PFSK-1 (cell line): Measurements from ENCODE around the gene NTM.

ENCODE experiments used
- FOXP2 ChIP-seq: optimal IDR thresholded peaks from 2 replicates; pipeline ENCODE3; 2011; ENCODE audit warnings: borderline replicate concordance, control low read depth, inconsistent platforms; ENCODE audit not compliant: insufficient read depth; ENCODE audit errors: extremely low read length, extremely low read depth
- POLR2AphosphoS5 ChIP-seq: IDR thresholded peaks from 2 replicates; pipeline ENCODE4 v1.6.1; 2012; ENCODE audit warnings: low read depth, mild to moderate bottlenecking, control low read depth, low read length, moderate library complexity
- REST ChIP-seq, 2 experiments: IDR thresholded peaks; 2 replicates each; pipeline versions ENCODE4 v1.6.1 to v1.8.0; 2011 to 2012; ENCODE audit warnings: low read depth in 2 of 2, low read length in 2 of 2, control low read depth in 1 of 2, inconsistent platforms in 1 of 2, mild to moderate bottlenecking in 1 of 2, moderate library complexity in 1 of 2; ENCODE audit not compliant: insufficient read depth in 1 of 2
- SIN3A ChIP-seq: IDR thresholded peaks from 2 replicates; pipeline ENCODE4 v1.6.1; 2012; ENCODE audit warnings: mild to moderate bottlenecking, low read length, moderate library complexity, borderline replicate concordance; ENCODE audit not compliant: insufficient read depth
- TAF1 ChIP-seq: IDR thresholded peaks from 2 replicates; pipeline ENCODE4 v1.6.1; 2012; ENCODE audit warnings: low read length, control low read depth, borderline replicate concordance; ENCODE audit not compliant: insufficient read depth

The NTM gene

GRCh38 chr11:131656839-131657211 lies 286.4 kb downstream of the NTM start:
- TF ChIP-seq FOXP2: no peak
- TF ChIP-seq TAF1: no peak
- no peak for TF ChIP-seq POLR2AphosphoS5
- TF ChIP-seq REST (IDR thresholded peaks at IDR 0.05; ENCODE audit: insufficient read depth in 1 of 2, low read depth in 2 of 2, low read length in 2 of 2): no peak
- no peak for TF ChIP-seq SIN3A

- TF ChIP-seq POLR2AphosphoS5 (no peak), FOXP2 (no peak), TAF1 (no peak), REST (IDR thresholded peaks at IDR 0.05; ENCODE audit: insufficient read depth in 1 of 2, low read depth in 2 of 2, low read length in 2 of 2) (no peak), SIN3A (no peak)
Observed at GRCh38 chr11:131658414-131658813, 288.0 kb downstream of the NTM start.

GRCh38 chr11:131658952-131659351 lies 288.5 kb downstream of the NTM start:
- TF ChIP-seq POLR2AphosphoS5: no peak
- no peak for TF ChIP-seq TAF1
- TF ChIP-seq REST (IDR thresholded peaks at IDR 0.05; ENCODE audit: insufficient read depth in 1 of 2, low read depth in 2 of 2, low read length in 2 of 2): no peak
- TF ChIP-seq SIN3A: no peak
- TF ChIP-seq FOXP2: no peak

GRCh38 chr11:131659931-131660330 lies 289.5 kb downstream of the NTM start:
- TF ChIP-seq FOXP2: no peak
- no peak for TF ChIP-seq REST (IDR thresholded peaks at IDR 0.05; ENCODE audit: insufficient read depth in 1 of 2, low read depth in 2 of 2, low read length in 2 of 2)
- no peak for TF ChIP-seq SIN3A
- no peak for TF ChIP-seq POLR2AphosphoS5
- TF ChIP-seq TAF1: no peak

- TF ChIP-seq FOXP2 (no peak), REST (IDR thresholded peaks at IDR 0.05; ENCODE audit: insufficient read depth in 1 of 2, low read depth in 2 of 2, low read length in 2 of 2) (no peak), SIN3A (no peak), TAF1 (no peak), POLR2AphosphoS5 (no peak)
Observed at GRCh38 chr11:131661132-131661531, 290.7 kb downstream of the NTM start.
